Measurements from ENCODE around the gene GEN1.

GEN1 gene

GRCh38 chr2:17717666-17718065 is 36.3 kb upstream of the GEN1 start:
- no peak for TF ChIP-seq CTCF (IDR thresholded peaks at IDR 0.05; ENCODE audit: extremely low read depth, insufficient read depth, missing control alignments)
- DNase-seq (ENCODE audit: low spot score), result no peak
- in situ Hi-C loops (cut with MboI; ENCODE audit: low pct_unique_long_range_greater_than_20kb, low sequenced_read_pairs, unreplicated experiment), result no loop called here

DNA sequence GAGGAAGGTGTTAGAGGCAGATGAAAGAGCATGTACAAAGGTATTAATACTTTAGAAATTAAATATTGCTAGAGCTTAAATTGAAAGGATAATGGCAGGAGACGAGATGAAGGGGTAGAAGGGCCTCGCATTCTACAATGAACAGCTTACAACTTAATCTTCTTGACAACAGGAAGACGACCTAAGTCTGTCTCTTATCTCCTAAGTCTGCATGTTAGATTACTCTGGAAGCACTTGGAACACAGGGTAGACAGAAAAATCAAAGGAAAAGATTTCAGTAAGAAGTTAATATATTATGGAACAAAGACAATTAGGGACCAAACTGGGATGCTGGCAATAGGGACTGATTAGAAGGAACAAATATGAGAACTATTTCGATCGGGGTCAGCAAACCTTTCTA is 35.2 kb upstream of the GEN1 start:
- in situ Hi-C loops (cut with MboI; ENCODE audit: low pct_unique_long_range_greater_than_20kb, low sequenced_read_pairs, unreplicated experiment), result no loop called here
- no peak for TF ChIP-seq CTCF (IDR thresholded peaks at IDR 0.05; ENCODE audit: extremely low read depth, insufficient read depth, missing control alignments)
- DNase-seq (ENCODE audit: low spot score), result no peak

GRCh38 chr2:17719562-17720371 is 34.2 kb upstream of the GEN1 start:
- peak; percentile 74 for TF ChIP-seq CTCF (IDR thresholded peaks at IDR 0.05; ENCODE audit: extremely low read depth, insufficient read depth, missing control alignments)

GRCh38 chr2:17728210-17728609 is 25.7 kb upstream of the GEN1 start:
- DNase-seq (ENCODE audit: low spot score), result no peak
- in situ Hi-C loops (cut with MboI; ENCODE audit: low pct_unique_long_range_greater_than_20kb, low sequenced_read_pairs, unreplicated experiment), result loop anchor here (10.0 kb wide), 1 partner anchor 107 kb away; no protein-coding TSS in a partner anchor
- no peak for TF ChIP-seq CTCF (IDR thresholded peaks at IDR 0.05; ENCODE audit: extremely low read depth, insufficient read depth, missing control alignments)

More at GRCh38 chr2:17719562-17720371, 34.2 kb upstream of the GEN1 start:
- in situ Hi-C loops (cut with MboI; ENCODE audit: low pct_unique_long_range_greater_than_20kb, low sequenced_read_pairs, unreplicated experiment), result loop anchor here (10.0 kb wide), 1 partner anchor 115 kb away; no protein-coding TSS in a partner anchor
- peak; percentile 19 for DNase-seq (ENCODE audit: low spot score)

- no peak for TF ChIP-seq CTCF (IDR thresholded peaks at IDR 0.05; ENCODE audit: extremely low read depth, insufficient read depth, missing control alignments)
- in situ Hi-C loops (cut with MboI; ENCODE audit: low pct_unique_long_range_greater_than_20kb, low sequenced_read_pairs, unreplicated experiment), result loop anchor here (10.0 kb wide), 1 partner anchor 105 kb away; no protein-coding TSS in a partner anchor
- no peak for DNase-seq (ENCODE audit: low spot score)
Observed at GRCh38 chr2:17729880-17730279, 24.1 kb upstream of the GEN1 start.

DNA sequence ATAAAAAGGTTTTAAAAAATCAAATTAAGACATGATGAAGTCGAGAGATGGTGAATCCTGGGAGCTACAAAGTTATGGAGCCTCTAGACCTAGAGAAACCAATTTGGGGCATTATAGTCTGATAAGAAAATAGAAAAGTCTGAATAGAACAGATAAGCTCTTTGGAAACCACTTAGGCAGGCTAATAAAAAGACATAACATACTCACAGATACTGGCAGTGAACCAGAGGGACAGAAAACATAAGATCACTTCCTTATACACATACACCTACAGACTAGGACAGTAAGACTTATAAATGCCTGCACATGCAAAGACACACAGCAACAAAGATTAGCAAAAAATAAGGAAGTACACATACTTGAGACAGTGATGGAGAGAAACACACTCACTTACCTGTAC is 20.3 kb upstream of the GEN1 start:
- no peak for TF ChIP-seq CTCF (IDR thresholded peaks at IDR 0.05; ENCODE audit: extremely low read depth, insufficient read depth, missing control alignments)
- in situ Hi-C loops (cut with MboI; ENCODE audit: low pct_unique_long_range_greater_than_20kb, low sequenced_read_pairs, unreplicated experiment), result no loop called here
- no peak for DNase-seq (ENCODE audit: low spot score)
